A549 treated with RU486 at 1 μM for 4 hours (cell line): ENCODE measurements around the gene TPBG. TPM values are rescaled to one million over a fixed set of nuclear protein-coding genes. Genes with fewer than 3 reads are reported as not detected.

Experiments
- total RNA-seq: library from RNA; stranded (reverse); fragments of 200-300 nt; extraction: Qiagen RNA extraction; gene quantifications from 5 replicates; pipeline ENCODE4 v1.2.3, GENCODE V29; 2022; ENCODE audit warnings: low read depth

TPBG gene
- 39.9 to 52.9 TPM (median 50.6 TPM) in 5 replicates for total RNA-seq

GRCh38 chr6:82363428-82364086 lies at the start of gene TPBG:
Gene TPBG (plus strand): TSS chr6:82363817. CDS start chr6:82364962, 1,145 bp downstream.

Other genes starting within 250 kb of the TPBG start
- gene IBTK, start 116.1 kb upstream of the TPBG start, total RNA-seq: 15.0 to 41.3 TPM (median 38.3 TPM) in 5 replicates